PC-3 (cell line): ENCODE measurements around the gene ADD3. TPM values are rescaled to one million over a fixed set of nuclear protein-coding genes. Genes with fewer than 3 reads are reported as not detected.

Experiments
- ATAC-seq: fragments of 200-7000 bp; cut with Tn5 transposase; 2 replicates; pipeline ENCODE4 v1.9.1; 2020; ENCODE audit warnings: mild to moderate bottlenecking, moderate library complexity
- BruUV-seq: library from RNA; stranded (reverse); fragments of 400-500 nt; replicated peaks from 2 replicates; lab custom pipeline; 2021; lab: Mats Ljungman, UMichigan
- CTCF ChIA-PET: fragments of 300-600 bp; sonication (Branson Sonifier 250); formaldehyde crosslinking; loops from one replicate; lab custom pipeline; 2022; ENCODE audit warnings: antibody characterized with exemption; lab: Charles Lee
- POLR2A ChIA-PET: fragments of 300-600 bp; sonication (Branson Sonifier 250); formaldehyde crosslinking; loops from one replicate; lab custom pipeline; 2022; ENCODE audit warnings: antibody characterized with exemption; ENCODE audit not compliant: unreplicated experiment; lab: Charles Lee
- DNase-seq: peaks from one replicate; pipeline ENCODE4 v3.0.0-alpha.2; 2015
- H2AFZ ChIP-seq: fragments of 300-600 bp; sonication (generic); 2 replicates; pipeline ENCODE4 v1.6.0; 2016; ENCODE audit warnings: antibody characterized with exemption, low read length
- H3F3A ChIP-seq: fragments of 300-600 bp; sonication (generic); one replicate; pipeline ENCODE4 v1.6.0; 2017; ENCODE audit warnings: antibody characterized with exemption, low read length, control low read depth, mild to moderate bottlenecking; ENCODE audit not compliant: unreplicated experiment
- H3K27ac ChIP-seq: fragments of 300-600 bp; sonication (generic); 2 replicates; pipeline ENCODE4 v1.5.1; 2016; ENCODE audit warnings: mild to moderate bottlenecking, low read length
- H3K27me3 ChIP-seq: fragments of 300-600 bp; sonication (generic); 2 replicates; pipeline ENCODE4 v1.6.1; 2016; ENCODE audit warnings: low read length, mixed read lengths
- H3K36me3 ChIP-seq: fragments of 300-600 bp; sonication (generic); 2 replicates; pipeline ENCODE4 v1.6.1; 2016; ENCODE audit warnings: low read depth, mixed run types, low read length, mixed read lengths
- H3K4me1 ChIP-seq: fragments of 300-600 bp; sonication (generic); 2 replicates; pipeline ENCODE4 v1.5.1; 2016; ENCODE audit warnings: low read length; ENCODE audit not compliant: insufficient read depth
- H3K4me2 ChIP-seq: fragments of 300-600 bp; sonication (generic); 2 replicates; pipeline ENCODE4 v1.6.0; 2016; ENCODE audit warnings: low read length
- H3K4me3 ChIP-seq: fragments of 300-600 bp; sonication (generic); 2 replicates; pipeline ENCODE4 v1.5.1; 2016; ENCODE audit warnings: mild to moderate bottlenecking, low read length, mixed read lengths
- H3K79me2 ChIP-seq: fragments of 300-600 bp; sonication (generic); 2 replicates; pipeline ENCODE4 v1.6.1; 2017; ENCODE audit warnings: low read length, mixed read lengths
- H3K9ac ChIP-seq: fragments of 300-600 bp; sonication (generic); 2 replicates; pipeline ENCODE4 v1.6.0; 2016; ENCODE audit warnings: mild to moderate bottlenecking, low read length
- H3K9me2 ChIP-seq: fragments of 300-600 bp; sonication (generic); replicated peaks from 2 replicates; pipeline ENCODE4 v1.6.1; 2016; ENCODE audit warnings: mixed run types, low read length, mixed read lengths
- H3K9me3 ChIP-seq: fragments of 300-600 bp; sonication (generic); 2 replicates; pipeline ENCODE4 v1.6.1; 2016; ENCODE audit warnings: low read length, mixed read lengths
- H4K20me1 ChIP-seq: fragments of 300-600 bp; sonication (generic); 2 replicates; pipeline ENCODE4 v1.6.1; 2016; ENCODE audit warnings: low read length, mixed read lengths
- CTCF ChIP-seq: fragments of 300-600 bp; sonication (generic); conservative IDR thresholded peaks from 2 replicates; pipeline ENCODE4 v1.5.1; 2017; ENCODE audit warnings: antibody characterized with exemption, low read depth, mild to moderate bottlenecking, low read length
- EZH2 ChIP-seq: fragments of 300-600 bp; sonication (generic); IDR thresholded peaks from one replicate; pipeline ENCODE4 v1.6.1; 2017; ENCODE audit warnings: antibody characterized with exemption, mild to moderate bottlenecking, low read length; ENCODE audit not compliant: unreplicated experiment
- EZH2phosphoT487 ChIP-seq: fragments of 300-600 bp; sonication (generic); IDR thresholded peaks from 2 replicates; pipeline ENCODE4 v1.6.1; 2018; ENCODE audit warnings: mild to moderate bottlenecking, antibody characterized with exemption, low read length, borderline replicate concordance
- intact Hi-C: fragments of 100-400 bp; cut with micrococcal nuclease; formaldehyde crosslinking; loops from 2 replicates; pipeline ENCODE4 v1.9.0; 2023
- total RNA-seq: library from RNA; depleted of rRNA; stranded (reverse); fragments of >200 nt; gene quantifications from 2 replicates; pipeline ENCODE4 v1.2.3, GENCODE V29; 2014

The ADD3 gene
- total RNA-seq, 1 experiment from 2014 or later, result 25.7 TPM

DNA sequence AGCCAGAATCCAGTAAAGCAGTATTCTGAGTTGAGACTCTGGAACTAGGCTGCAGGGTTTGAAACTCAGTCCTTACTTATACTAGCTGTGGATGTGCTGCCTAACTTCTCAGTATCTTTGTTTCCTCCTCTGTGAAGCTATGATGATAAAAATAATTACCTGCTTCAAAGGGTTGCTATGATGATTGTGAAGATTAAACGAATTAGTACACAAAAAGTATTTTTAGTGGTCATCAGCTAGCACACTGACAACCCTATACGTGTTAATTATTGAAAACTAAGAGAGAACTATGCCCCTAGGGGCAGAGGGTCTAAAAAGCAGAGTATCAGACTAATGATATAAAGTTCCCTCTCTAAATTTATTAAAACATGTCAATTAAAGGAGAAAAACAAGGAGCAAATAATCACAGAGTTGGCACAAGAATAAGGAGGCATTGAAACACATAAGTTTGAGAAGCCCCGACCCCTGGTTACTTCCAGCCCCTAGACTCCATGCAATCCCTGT, 34.4 kb upstream of the ADD3 start:
- CTCF ChIA-PET, result no interaction called here
- no TSS peak for BruUV-seq
- Histone ChIP-seq H3K79me2 (no peaks in the 10 kb centered on the region), H3K9ac (no peak overlapping the region), H3F3A (no peaks in the 10 kb centered on the region), H3K4me3 (no peak overlapping the region), H3K36me3 (no peaks in the 10 kb centered on the region; the same call in 1 of the 2 replicates), H4K20me1 (no peaks in the 10 kb centered on the region), H2AFZ (no peak overlapping the region), H3K27me3 (no peaks in the 10 kb centered on the region), H3K4me2 (no peak overlapping the region), H3K9me3 (no peaks in the 10 kb centered on the region), H3K27ac (no peak overlapping the region), H3K4me1 (no peaks in the 10 kb centered on the region), H3K9me2 (no peaks in the 10 kb centered on the region)
- POLR2A ChIA-PET, result no interaction called here
- DNase-seq (no peak), ATAC-seq (no peak)
- TF ChIP-seq EZH2phosphoT487, result no peak
- no peak for TF ChIP-seq EZH2
- no peak for TF ChIP-seq CTCF
- intact Hi-C loops, result no loop called here

- DNase-seq, result no peak
- ATAC-seq, result no peak
- no peaks in the 10 kb centered on the region for H3F3A ChIP-seq
- no peaks in the 10 kb centered on the region for H3K9me2 ChIP-seq
- CTCF ChIA-PET, result no interaction called here
- H3K79me2 ChIP-seq, result no peaks in the 10 kb centered on the region
- BruUV-seq, result no TSS peak
- H3K4me3 ChIP-seq, result no peak overlapping the region
- no peaks in the 10 kb centered on the region for H4K20me1 ChIP-seq
- H3K27me3 ChIP-seq, result no peaks in the 10 kb centered on the region
- H3K9ac ChIP-seq, result no peak overlapping the region
- H3K9me3 ChIP-seq, result no peaks in the 10 kb centered on the region
- no peak overlapping the region for H2AFZ ChIP-seq
- H3K27ac ChIP-seq, result no peak overlapping the region
- intact Hi-C loops, result no loop called here
- H3K4me1 ChIP-seq, result no peaks in the 10 kb centered on the region
- no peak for TF ChIP-seq EZH2
- TF ChIP-seq EZH2phosphoT487, result no peak
- TF ChIP-seq CTCF, result no peak
- no peaks in the 10 kb centered on the region; the same call in 1 of the 2 replicates for H3K36me3 ChIP-seq
- H3K4me2 ChIP-seq, result no peak overlapping the region
- POLR2A ChIA-PET, result no interaction called here
Measured at GRCh38 chr10:109974504-109975191, 33.1 kb upstream of the ADD3 start.
